Measurements from ENCODE around the gene GNAZ.

Gene GNAZ

DNA sequence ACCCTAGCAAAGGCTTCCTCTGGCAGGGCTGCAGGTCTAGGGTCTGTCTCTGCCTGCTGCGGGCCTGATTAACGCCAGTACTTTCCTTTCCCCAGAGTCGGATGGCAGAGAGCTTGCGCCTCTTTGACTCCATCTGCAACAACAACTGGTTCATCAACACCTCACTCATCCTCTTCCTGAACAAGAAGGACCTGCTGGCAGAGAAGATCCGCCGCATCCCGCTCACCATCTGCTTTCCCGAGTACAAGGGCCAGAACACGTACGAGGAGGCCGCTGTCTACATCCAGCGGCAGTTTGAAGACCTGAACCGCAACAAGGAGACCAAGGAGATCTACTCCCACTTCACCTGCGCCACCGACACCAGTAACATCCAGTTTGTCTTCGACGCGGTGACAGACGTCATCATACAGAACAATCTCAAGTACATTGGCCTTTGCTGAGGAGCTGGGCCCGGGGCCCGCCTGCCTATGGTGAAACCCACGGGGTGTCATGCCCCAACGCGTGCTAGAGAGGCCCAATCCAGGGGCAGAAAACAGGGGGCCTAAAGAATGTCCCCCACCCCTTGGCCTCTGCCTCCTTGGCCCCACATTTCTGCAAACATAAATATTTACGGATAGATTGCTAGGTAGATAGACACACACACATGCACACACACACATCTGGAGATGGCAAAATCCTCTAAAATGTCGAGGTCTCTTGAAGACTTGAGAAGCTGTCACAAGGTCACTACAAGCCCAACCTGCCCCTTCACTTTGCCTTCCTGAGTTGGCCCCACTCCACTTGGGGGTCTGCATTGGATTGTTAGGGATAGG is 52.9 kb downstream of the GNAZ start:
- Histone ChIP-seq H2AFZ (ENCODE audit: low read length) (no peak overlapping the region), H2BK5ac (ENCODE audit: low read length) (no peak overlapping the region), H4K8ac (ENCODE audit: low read depth, low read length) (no peak overlapping the region), H3K18ac (ENCODE audit: low read length) (no peak overlapping the region), H2BK15ac (ENCODE audit: low read length) (no peak overlapping the region), H4K91ac (ENCODE audit: low read depth, low read length, poor library complexity) (no peak overlapping the region), H3K27ac (replicated peaks; ENCODE audit: low read length) (no peak overlapping the region), H2BK12ac (ENCODE audit: low read length) (no peak overlapping the region), H3K27me3 (ENCODE audit: control insufficient read depth in 3 of 3, insufficient read depth in 3 of 3, low read depth in 1 of 3, low read length in 3 of 3) (no peaks in the 10 kb centered on the region), H3K36me3 (replicated peaks in 1 of 2; ENCODE audit: control insufficient read depth in 2 of 2, insufficient read depth in 2 of 2, low read length in 2 of 2) (peaks cover 4 to 14% of the 10 kb centered on the region in 2 donors), H3K9ac (ENCODE audit: low read depth, low read length, poor library complexity) (no peak overlapping the region), H3K9me3 (replicated peaks in 1 of 2; ENCODE audit: control insufficient read depth in 2 of 2, insufficient read depth in 1 of 2, low read depth in 1 of 2, low read length in 2 of 2) (no peaks in the 10 kb centered on the region), H2BK120ac (ENCODE audit: low read depth, low read length) (no peak overlapping the region), H3K14ac (ENCODE audit: low read length) (no peak overlapping the region), H3K79me1 (ENCODE audit: low read depth, low read length) (peaks cover 4% of the 10 kb centered on the region), H3K23ac (ENCODE audit: low read depth, low read length, poor library complexity) (peak overlapping the region; percentile 86), H3K4me1 (ENCODE audit: control insufficient read depth in 2 of 2, insufficient read depth in 1 of 2, low read depth in 1 of 2, low read length in 2 of 2) (peaks cover 2% of the 10 kb centered on the region in 2 donors), H3K4ac (ENCODE audit: low read length) (no peak overlapping the region), H3K4me3 (ENCODE audit: low read length in 2 of 2) (no peak overlapping the region), H3K4me2 (ENCODE audit: insufficient read depth, low read length, poor library complexity, severe bottlenecking) (no peak overlapping the region), H2AK5ac (ENCODE audit: low read depth, low read length) (no peak overlapping the region)
- WGBS, 2 donors (ENCODE audit: extremely low coverage in 2 of 2, insufficient read length in 2 of 2, insufficient replicate concordance in 1 of 2) = no CpG with 5 or more reads among the region's 26 CpGs
- no peak for DNase-seq (ENCODE audit: low spot score)

DNA sequence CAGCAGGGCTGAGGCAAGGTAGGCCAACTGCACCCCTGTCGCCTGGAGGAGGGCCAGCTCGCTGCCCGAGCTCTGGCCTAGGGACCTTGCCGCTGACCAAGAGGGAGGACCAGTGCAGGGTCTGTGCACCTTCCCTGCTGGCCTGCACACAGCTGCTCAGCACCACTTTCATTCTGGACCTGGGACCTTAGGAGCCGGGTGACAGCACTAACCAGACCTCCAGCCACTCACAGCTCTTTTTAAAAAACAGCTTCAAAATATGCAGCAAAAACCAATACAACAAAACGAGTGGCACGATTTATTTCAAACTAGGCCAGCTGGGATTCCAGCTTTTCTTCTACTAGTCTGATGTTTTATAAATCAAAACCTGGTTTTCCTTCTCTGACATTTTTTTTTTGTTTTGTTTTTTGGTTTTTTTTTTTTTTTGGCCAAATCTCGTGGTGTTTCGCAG is 53.5 kb downstream of the GNAZ start:
- Histone ChIP-seq H4K91ac (ENCODE audit: low read depth, low read length, poor library complexity) (no peak overlapping the region), H2BK120ac (ENCODE audit: low read depth, low read length) (no peak overlapping the region), H4K8ac (ENCODE audit: low read depth, low read length) (no peak overlapping the region), H2BK15ac (ENCODE audit: low read length) (no peak overlapping the region), H3K4ac (ENCODE audit: low read length) (no peak overlapping the region), H3K9ac (ENCODE audit: low read depth, low read length, poor library complexity) (no peak overlapping the region), H2AFZ (ENCODE audit: low read length) (no peak overlapping the region), H2BK5ac (ENCODE audit: low read length) (no peak overlapping the region), H2BK12ac (ENCODE audit: low read length) (no peak overlapping the region), H3K79me1 (ENCODE audit: low read depth, low read length) (peaks cover 4% of the 10 kb centered on the region), H3K27me3 (ENCODE audit: control insufficient read depth in 3 of 3, insufficient read depth in 3 of 3, low read depth in 1 of 3, low read length in 3 of 3) (no peaks in the 10 kb centered on the region), H3K18ac (ENCODE audit: low read length) (no peak overlapping the region), H3K4me2 (ENCODE audit: insufficient read depth, low read length, poor library complexity, severe bottlenecking) (no peak overlapping the region), H3K36me3 (replicated peaks in 1 of 2; ENCODE audit: control insufficient read depth in 2 of 2, insufficient read depth in 2 of 2, low read length in 2 of 2) (peaks cover 4 to 14% of the 10 kb centered on the region in 2 donors), H3K9me3 (replicated peaks in 1 of 2; ENCODE audit: control insufficient read depth in 2 of 2, insufficient read depth in 1 of 2, low read depth in 1 of 2, low read length in 2 of 2) (no peaks in the 10 kb centered on the region), H3K27ac (replicated peaks; ENCODE audit: low read length) (no peak overlapping the region), H3K4me1 (ENCODE audit: control insufficient read depth in 2 of 2, insufficient read depth in 1 of 2, low read depth in 1 of 2, low read length in 2 of 2) (peaks cover 3% of the 10 kb centered on the region in 2 donors), H3K4me3 (ENCODE audit: low read length in 2 of 2) (no peak overlapping the region), H3K14ac (ENCODE audit: low read length) (no peak overlapping the region), H2AK5ac (ENCODE audit: low read depth, low read length) (no peak overlapping the region), H3K23ac (ENCODE audit: low read depth, low read length, poor library complexity) (peak overlapping the region; percentile 86)
- DNase-seq (ENCODE audit: low spot score) = no peak
- WGBS, 2 donors (ENCODE audit: extremely low coverage in 2 of 2, insufficient read length in 2 of 2, insufficient replicate concordance in 1 of 2) = no CpG with 5 or more reads among the region's 9 CpGs

DNA sequence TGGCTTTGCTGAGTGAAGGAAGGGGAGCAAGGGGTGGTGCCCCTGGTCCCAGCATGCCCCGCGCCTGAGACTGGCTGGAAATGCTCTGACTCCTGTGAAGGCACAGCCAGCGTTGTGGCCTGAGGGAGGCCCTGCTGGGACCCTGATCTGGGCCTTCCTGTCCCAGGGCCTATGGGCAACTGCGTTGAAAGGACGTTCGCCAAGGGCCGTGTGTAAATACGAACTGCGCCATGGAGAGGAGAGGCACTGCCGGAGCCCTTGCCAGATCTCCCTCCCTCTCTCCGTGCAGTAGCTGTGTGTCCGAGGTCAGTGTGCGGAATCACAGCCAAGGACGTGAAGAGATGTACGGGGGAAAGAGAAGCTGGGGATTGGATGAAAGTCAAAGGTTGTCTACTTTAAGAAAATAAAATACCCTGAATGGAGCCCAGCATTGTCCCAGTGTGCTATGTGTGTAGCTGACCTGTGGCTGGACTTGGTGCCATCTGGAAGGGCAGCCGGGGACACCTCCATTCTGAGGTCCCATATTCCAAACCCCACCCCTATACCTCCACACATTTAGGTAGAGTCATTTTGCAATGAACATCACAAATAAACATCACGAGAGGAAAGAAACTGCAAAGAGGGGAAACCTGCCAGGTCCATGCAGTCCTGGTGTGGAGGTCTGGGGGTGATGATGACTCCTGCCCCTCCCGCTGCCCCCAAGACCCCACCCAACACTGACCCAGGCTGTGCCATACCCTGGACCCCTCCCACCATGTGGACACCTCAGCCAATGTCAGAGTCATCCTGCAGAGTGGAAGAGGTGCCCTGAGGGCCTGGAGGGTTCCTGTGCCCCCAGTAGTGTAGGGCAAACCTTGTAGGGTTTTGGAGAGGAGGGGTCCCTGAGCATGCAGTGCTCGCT is 54.5 kb downstream of the GNAZ start:
- Histone ChIP-seq H2BK12ac (ENCODE audit: low read length) (no peak overlapping the region), H3K23ac (ENCODE audit: low read depth, low read length, poor library complexity) (peak overlapping the region; percentile 80), H3K4ac (ENCODE audit: low read length) (no peak overlapping the region), H3K27ac (replicated peaks; ENCODE audit: low read length) (no peak overlapping the region), H2BK5ac (ENCODE audit: low read length) (no peak overlapping the region), H4K91ac (ENCODE audit: low read depth, low read length, poor library complexity) (no peak overlapping the region), H2BK120ac (ENCODE audit: low read depth, low read length) (no peak overlapping the region), H3K9me3 (replicated peaks in 1 of 2; ENCODE audit: control insufficient read depth in 2 of 2, insufficient read depth in 1 of 2, low read depth in 1 of 2, low read length in 2 of 2) (no peaks in the 10 kb centered on the region), H3K36me3 (replicated peaks in 1 of 2; ENCODE audit: control insufficient read depth in 2 of 2, insufficient read depth in 2 of 2, low read length in 2 of 2) (peaks cover 4 to 14% of the 10 kb centered on the region in 2 donors), H3K4me3 (ENCODE audit: low read length in 2 of 2) (no peak overlapping the region), H3K4me1 (ENCODE audit: control insufficient read depth in 2 of 2, insufficient read depth in 1 of 2, low read depth in 1 of 2, low read length in 2 of 2) (peaks cover 3% of the 10 kb centered on the region in 2 donors), H2BK15ac (ENCODE audit: low read length) (no peak overlapping the region), H2AK5ac (ENCODE audit: low read depth, low read length) (no peak overlapping the region), H3K18ac (ENCODE audit: low read length) (no peak overlapping the region), H2AFZ (ENCODE audit: low read length) (no peak overlapping the region), H3K9ac (ENCODE audit: low read depth, low read length, poor library complexity) (no peak overlapping the region), H4K8ac (ENCODE audit: low read depth, low read length) (no peak overlapping the region), H3K14ac (ENCODE audit: low read length) (no peak overlapping the region), H3K27me3 (ENCODE audit: control insufficient read depth in 3 of 3, insufficient read depth in 3 of 3, low read depth in 1 of 3, low read length in 3 of 3) (no peaks in the 10 kb centered on the region), H3K79me1 (ENCODE audit: low read depth, low read length) (peaks cover 2% of the 10 kb centered on the region), H3K4me2 (ENCODE audit: insufficient read depth, low read length, poor library complexity, severe bottlenecking) (no peak overlapping the region)
- WGBS, 2 donors (ENCODE audit: extremely low coverage in 2 of 2, insufficient read length in 2 of 2, insufficient replicate concordance in 1 of 2) = no CpG with 5 or more reads among the region's 19 CpGs
- DNase-seq (ENCODE audit: low spot score) = no peak

Data from neuronal stem cell (in vitro differentiated cells).